WTC11 (cell line): ENCODE measurements around the gene FAM53A.

Experiments used
- ATF2 ChIP-seq: sonication (generic); formaldehyde crosslinking; IDR thresholded peaks from 2 replicates; pipeline ENCODE4 v1.8.1; 2022; ENCODE audit warnings: low read depth, missing genetic modification reagents, borderline replicate concordance
- ETV6 ChIP-seq: sonication (generic); formaldehyde crosslinking; IDR thresholded peaks from 2 replicates; pipeline ENCODE4 v1.8.1; 2022; ENCODE audit warnings: mild to moderate bottlenecking, missing genetic modification reagents
- ZBTB43 ChIP-seq: sonication (generic); formaldehyde crosslinking; IDR thresholded peaks from 2 replicates; pipeline ENCODE4 v1.8.1; 2023; ENCODE audit warnings: mild to moderate bottlenecking, missing genetic modification reagents
- TF ChIP-seq, protein P1 (sequence below): fragments of 200-600 bp; IDR thresholded peaks from 2 replicates; pipeline ENCODE4 v1.8.0; 2022; ENCODE audit warnings: antibody characterized with exemption

DNA sequence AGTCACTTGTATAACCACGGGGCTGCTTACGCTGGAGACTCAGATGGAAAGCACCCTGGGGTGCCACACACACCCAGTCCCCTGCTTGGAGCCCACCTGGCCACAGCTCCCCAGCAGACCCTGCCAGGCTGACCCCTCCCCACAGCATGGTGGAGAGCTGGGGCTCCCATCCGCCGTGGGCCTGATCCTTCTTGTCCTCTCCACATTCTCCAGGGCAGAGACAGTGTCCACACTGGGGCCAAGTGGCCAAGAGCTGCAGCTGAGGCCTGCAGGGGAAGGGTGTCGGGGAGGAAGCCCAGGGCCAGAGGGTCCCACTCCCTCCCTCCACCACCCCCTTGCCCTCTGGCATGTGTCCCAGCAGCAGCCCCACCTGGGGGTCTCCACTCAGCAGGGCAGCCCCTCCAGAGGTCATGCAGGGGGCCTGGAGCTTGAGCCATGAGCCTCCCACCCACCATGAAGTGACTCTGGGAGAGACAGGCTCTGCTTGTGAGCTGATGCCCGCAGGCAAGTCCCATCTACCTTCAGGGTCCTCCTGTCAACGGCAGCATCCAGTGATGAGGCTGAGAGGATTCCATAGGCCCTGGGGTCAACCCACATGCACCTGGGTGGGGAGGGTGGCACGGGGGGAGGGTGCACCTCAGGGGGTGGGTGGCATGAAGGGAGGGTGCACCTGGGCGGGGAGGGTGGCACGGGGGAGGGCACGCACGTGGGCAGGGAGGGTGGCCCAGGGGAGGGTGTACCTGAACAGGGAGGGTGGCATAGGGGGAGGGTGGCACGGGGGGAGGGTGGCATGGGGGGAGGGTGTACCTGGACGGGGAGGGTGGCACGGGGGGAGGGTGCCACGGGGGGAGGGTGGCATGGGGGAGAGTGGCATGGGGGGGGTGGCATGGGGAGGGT, 56.4 kb downstream of the FAM53A start:
- TF ChIP-seq ETV6 (CRISPR knock-in tag), result no peak
- no peak for TF ChIP-seq ZBTB43
- TF ChIP-seq, protein P1, sequence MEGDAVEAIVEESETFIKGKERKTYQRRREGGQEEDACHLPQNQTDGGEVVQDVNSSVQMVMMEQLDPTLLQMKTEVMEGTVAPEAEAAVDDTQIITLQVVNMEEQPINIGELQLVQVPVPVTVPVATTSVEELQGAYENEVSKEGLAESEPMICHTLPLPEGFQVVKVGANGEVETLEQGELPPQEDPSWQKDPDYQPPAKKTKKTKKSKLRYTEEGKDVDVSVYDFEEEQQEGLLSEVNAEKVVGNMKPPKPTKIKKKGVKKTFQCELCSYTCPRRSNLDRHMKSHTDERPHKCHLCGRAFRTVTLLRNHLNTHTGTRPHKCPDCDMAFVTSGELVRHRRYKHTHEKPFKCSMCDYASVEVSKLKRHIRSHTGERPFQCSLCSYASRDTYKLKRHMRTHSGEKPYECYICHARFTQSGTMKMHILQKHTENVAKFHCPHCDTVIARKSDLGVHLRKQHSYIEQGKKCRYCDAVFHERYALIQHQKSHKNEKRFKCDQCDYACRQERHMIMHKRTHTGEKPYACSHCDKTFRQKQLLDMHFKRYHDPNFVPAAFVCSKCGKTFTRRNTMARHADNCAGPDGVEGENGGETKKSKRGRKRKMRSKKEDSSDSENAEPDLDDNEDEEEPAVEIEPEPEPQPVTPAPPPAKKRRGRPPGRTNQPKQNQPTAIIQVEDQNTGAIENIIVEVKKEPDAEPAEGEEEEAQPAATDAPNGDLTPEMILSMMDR, result no peak
- TF ChIP-seq ATF2 (CRISPR knock-in tag), result no peak
